Naive B cell (primary cell): ENCODE data around the gene ATF4. TPM values are rescaled to one million over a fixed set of nuclear protein-coding genes. Genes with fewer than 3 reads are reported as not detected.

Experiments
- ATAC-seq, 2 donors: fragments of 150-1000 bp; cut with Tn5 transposase; 2 replicates each; pipeline ENCODE4 v1.10.0; 2021; ENCODE audit warnings: low read depth in 2 of 2, mild to moderate bottlenecking in 2 of 2, moderate library complexity in 2 of 2
- DNase-seq: peaks from one replicate; pipeline ENCODE4 v3.0.0; 2022
- H3K27ac Mint-ChIP-seq, 6 donors: one replicate each; pipeline ENCODE4 v1.8.0; 2020 to 2022; ENCODE audit warnings: mild to moderate bottlenecking in 6 of 6, mixed read lengths in 6 of 6, moderate library complexity in 5 of 6, inconsistent platforms in 2 of 6
- H3K27me3 Mint-ChIP-seq, 3 donors: one replicate each; pipeline ENCODE4 v1.8.0; 2021 to 2022; ENCODE audit warnings: mixed read lengths in 3 of 3, mild to moderate bottlenecking in 1 of 3
- H3K36me3 Mint-ChIP-seq, 2 donors: one replicate each; pipeline ENCODE4 v1.8.0; 2020 to 2022; ENCODE audit warnings: mixed read lengths in 2 of 2, inconsistent platforms in 1 of 2, mild to moderate bottlenecking in 1 of 2
- H3K4me1 Mint-ChIP-seq, 3 donors: one replicate each; pipeline ENCODE4 v1.8.0; 2020 to 2022; ENCODE audit warnings: mixed read lengths in 3 of 3, inconsistent platforms in 1 of 3, mild to moderate bottlenecking in 1 of 3, moderate library complexity in 1 of 3
- H3K4me3 Mint-ChIP-seq, 8 donors: one replicate each; pipeline ENCODE4 v1.8.0; 2020 to 2022; ENCODE audit warnings: mild to moderate bottlenecking in 8 of 8, mixed read lengths in 8 of 8, moderate library complexity in 8 of 8, inconsistent platforms in 2 of 8
- H3K9me3 Mint-ChIP-seq, 7 donors: one replicate each; pipeline ENCODE4 v1.8.0; 2020 to 2022; ENCODE audit warnings: mixed read lengths in 7 of 7, mild to moderate bottlenecking in 5 of 7, inconsistent platforms in 2 of 7, moderate library complexity in 1 of 7
- polyA plus RNA-seq, 6 donors: library from polyadenylated mRNA; unstranded; fragments of 300-500 nt; fragmentation: Illumina TruSeq; gene quantifications; one replicate each; pipeline ENCODE4 v1.2.3, GENCODE V29; 2021; ENCODE audit warnings: low read depth in 6 of 6

Gene ATF4
- polyA plus RNA-seq, 6 donors from 2014 or later = 74.9 to 159 (median 98.9) TPM

DNA sequence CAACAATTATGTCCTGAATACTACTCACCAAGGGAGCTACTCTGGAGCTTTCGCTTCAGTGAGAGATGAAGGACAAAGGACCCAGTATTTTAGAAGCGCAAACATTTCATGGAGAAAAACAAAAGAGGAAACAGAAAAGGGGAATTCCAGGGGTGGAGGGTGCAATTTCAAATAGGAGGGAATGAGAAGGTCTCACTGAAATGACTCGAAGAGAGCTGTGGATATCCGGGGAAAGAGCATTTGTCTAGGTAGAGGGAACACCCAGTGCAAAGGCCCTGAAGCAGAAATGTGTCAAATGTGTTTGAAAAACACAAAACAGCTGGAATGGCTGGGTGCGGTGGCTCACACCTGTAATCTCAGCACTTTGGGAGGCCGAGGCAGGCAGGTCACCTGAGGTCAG lies 9.8 kb downstream of the ATF4 start:
- DNase-seq (no peak), ATAC-seq (no peak)
- H3K36me3 Mint-ChIP-seq = no peaks in the 10 kb centered on the region
- no peaks in the 10 kb centered on the region for H3K9me3 Mint-ChIP-seq
- H3K4me3 Mint-ChIP-seq = peak overlapping the region; percentile 9 to 97 (median 74)
- no peaks in the 10 kb centered on the region for H3K27me3 Mint-ChIP-seq
- H3K4me1 Mint-ChIP-seq = peaks cover 57 to 82% (median 73%) of the 10 kb centered on the region in 3 donors
- H3K27ac Mint-ChIP-seq = peak overlapping the region in 5 of 6 donors; percentile 9 to 95 (median 91)

GRCh38 chr22:39530692-39531331 lies 10.4 kb downstream of the ATF4 start:
- H3K27ac Mint-ChIP-seq = peak overlapping the region in 3 of 6 donors; percentile 26 to 94 (median 50)
- peak overlapping the region; percentile 61 to 98 (median 92) for H3K4me3 Mint-ChIP-seq
- no peak for ATAC-seq
- H3K4me1 Mint-ChIP-seq = peaks cover 52 to 75% (median 66%) of the 10 kb centered on the region in 3 donors
- H3K27me3 Mint-ChIP-seq = no peaks in the 10 kb centered on the region
- peak; percentile 39 for DNase-seq
- H3K36me3 Mint-ChIP-seq = no peaks in the 10 kb centered on the region
- no peaks in the 10 kb centered on the region for H3K9me3 Mint-ChIP-seq

DNA sequence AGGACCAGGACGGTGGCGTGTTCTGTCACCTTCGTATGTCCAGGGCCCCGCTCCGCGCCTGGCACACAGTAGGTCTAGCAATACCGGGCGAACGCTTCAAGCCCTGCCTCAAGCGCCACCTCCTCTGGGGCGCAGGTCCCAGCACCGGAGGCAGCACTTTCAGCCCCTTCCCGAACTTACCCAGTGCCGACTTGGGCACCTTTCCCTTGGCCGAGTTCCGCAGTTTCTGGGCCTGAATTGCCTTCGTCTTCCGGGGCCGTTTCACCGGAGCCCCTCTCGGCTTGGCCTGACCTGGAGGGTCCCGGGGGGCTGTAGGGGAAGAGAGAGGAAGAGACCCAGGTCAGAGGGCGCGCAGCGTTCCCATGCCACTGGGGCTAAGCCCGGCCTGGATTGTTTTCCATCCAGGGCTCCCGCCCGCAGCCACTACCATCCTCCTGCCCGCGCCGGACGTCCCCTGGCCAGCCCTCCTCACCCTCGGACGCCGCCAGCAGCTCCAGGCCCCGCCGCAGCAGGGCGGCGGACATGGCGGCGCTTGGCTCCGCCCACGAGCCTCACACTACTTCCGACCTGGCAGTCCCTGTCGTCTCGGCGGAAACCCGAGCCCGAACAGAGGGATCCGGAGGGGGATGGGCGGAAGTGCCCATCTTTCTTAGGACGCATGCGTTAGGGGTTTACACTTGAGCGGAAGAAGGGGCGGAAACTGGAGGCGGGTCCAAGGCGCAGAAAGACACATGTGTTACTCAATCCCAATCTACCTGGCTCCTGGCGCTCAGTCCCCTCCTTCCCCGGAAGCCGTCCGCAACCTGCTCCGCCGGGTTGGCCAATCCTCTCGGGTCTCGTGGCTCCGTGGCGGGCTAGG lies 12.1 kb downstream of the ATF4 start, which contains the start of gene RPS19BP1:
Gene RPS19BP1 (minus strand): TSS at position 534 of the 859 bp plus-strand sequence. CDS start 10 bp downstream, at position 524.
- H3K27ac Mint-ChIP-seq = peak within 1 kb of the TSS; percentile 94 to 98 (median 97)
- peaks cover 41 to 62% (median 52%) of the 10 kb centered on the region in 3 donors for H3K4me1 Mint-ChIP-seq
- no peaks in the 10 kb centered on the region for H3K27me3 Mint-ChIP-seq
- H3K4me3 Mint-ChIP-seq = peak within 1 kb of the TSS; percentile 92 to 98 (median 96)
- ATAC-seq (peak; percentile 83 to 85), DNase-seq (peak; percentile 99)
- no peaks in the 10 kb centered on the region for H3K36me3 Mint-ChIP-seq
- no peaks in the 10 kb centered on the region for H3K9me3 Mint-ChIP-seq

- peak overlapping the region in 1 of 8 donors; percentile 16 for H3K4me3 Mint-ChIP-seq
- no peaks in the 10 kb centered on the region for H3K9me3 Mint-ChIP-seq
- H3K27ac Mint-ChIP-seq = peak overlapping the region in 2 of 6 donors; percentile 53 to 56
- no peak for DNase-seq
- no peaks in the 10 kb centered on the region for H3K27me3 Mint-ChIP-seq
- no peak for ATAC-seq
- H3K4me1 Mint-ChIP-seq = peaks cover 27 to 45% (median 35%) of the 10 kb centered on the region in 3 donors
- no peaks in the 10 kb centered on the region for H3K36me3 Mint-ChIP-seq
Measured at GRCh38 chr22:39534092-39534506, 13.7 kb downstream of the ATF4 start.

DNA sequence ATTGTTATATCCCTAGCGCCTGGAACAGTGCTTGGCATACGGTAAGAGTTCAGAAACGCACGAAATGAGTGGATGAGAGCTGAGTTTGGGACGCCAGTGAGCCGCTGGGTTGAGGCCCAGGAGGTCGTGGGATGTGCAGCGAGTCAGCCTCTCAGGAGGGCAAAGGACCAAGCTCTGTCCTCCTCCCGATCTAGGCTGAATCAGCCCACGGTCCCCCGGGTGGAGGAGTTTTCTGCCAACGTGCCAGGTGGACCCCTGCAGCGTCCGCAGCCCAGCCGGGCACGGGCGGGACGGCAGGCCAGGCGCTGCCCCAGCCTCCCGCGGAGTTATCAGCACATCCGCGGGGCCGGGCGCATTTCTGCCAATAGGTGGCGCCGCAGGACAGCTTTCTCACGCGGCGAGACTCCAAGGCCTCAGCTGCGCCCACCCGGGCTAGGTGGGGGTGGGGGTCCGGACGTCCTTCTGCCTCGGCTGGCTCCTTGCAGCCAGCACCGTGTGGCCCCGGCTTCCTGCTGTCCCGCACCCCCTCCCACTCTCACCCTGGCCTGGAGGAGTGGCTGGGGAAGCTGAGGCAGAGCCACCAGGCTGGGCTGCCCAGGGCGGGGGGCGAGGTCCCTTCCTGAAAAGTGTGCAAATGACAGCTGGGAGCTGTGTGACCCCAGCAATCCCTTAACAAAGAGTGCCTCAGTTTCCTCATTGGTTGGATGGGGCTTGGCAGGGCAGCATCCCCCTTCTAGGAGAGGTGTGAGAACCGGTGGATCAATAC lies 14.4 kb downstream of the ATF4 start:
- Mint-ChIP-seq H3K9me3 (no peaks in the 10 kb centered on the region), H3K4me3 (peak overlapping the region in 1 of 8 donors; percentile 16), H3K36me3 (no peaks in the 10 kb centered on the region), H3K4me1 (peaks cover 24 to 38% (median 29%) of the 10 kb centered on the region in 3 donors), H3K27me3 (no peaks in the 10 kb centered on the region), H3K27ac (peak overlapping the region in 1 of 6 donors; percentile 53)
- ATAC-seq (peak; percentile 15 to 20), DNase-seq (peak; percentile 74)

- Mint-ChIP-seq H3K9me3 (no peaks in the 10 kb centered on the region), H3K36me3 (no peaks in the 10 kb centered on the region), H3K27ac (peak overlapping the region in 1 of 6 donors; percentile 33)
Measured at GRCh38 chr22:39535357-39535725, 15.0 kb downstream of the ATF4 start.

DNA sequence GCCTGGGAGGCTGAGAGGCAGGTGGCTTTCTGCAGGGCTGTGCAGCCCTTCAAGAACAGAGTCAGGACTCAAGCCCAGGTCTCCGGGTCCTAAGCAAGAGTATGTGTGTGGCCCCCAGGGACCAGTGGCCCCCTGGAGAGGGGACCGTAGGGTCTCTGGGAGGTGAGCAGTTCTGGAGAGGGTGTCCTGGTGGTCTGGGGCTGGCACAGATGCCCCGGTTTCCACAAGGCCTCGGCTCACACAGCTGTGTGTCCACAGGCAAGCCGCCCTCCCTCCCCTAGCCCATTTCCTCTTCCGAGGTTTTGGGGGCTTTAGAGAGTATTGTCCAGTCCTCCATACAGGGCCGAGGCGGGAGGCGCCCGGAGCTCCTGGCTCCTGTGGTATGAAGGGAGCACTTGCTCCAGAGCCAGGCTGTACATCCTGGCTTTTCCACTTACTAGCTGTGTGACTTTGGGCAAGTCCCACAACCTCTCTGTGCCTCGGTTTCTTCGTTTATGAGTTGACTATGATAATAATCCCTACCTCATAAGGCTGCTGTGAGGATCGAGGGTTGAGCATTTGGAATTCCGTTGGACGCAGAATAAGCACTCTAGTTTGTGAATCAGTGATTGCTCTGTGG lies 15.6 kb downstream of the ATF4 start:
- no peak overlapping the region for H3K27ac Mint-ChIP-seq
- no peak overlapping the region for H3K4me3 Mint-ChIP-seq
- H3K27me3 Mint-ChIP-seq = peaks cover 0 to 6% (median 6%) of the 10 kb centered on the region in 3 donors
- ATAC-seq (no peak), DNase-seq (no peak)
- H3K4me1 Mint-ChIP-seq = peaks cover 15 to 27% (median 17%) of the 10 kb centered on the region in 3 donors
- H3K9me3 Mint-ChIP-seq = no peaks in the 10 kb centered on the region
- H3K36me3 Mint-ChIP-seq = no peaks in the 10 kb centered on the region

More at GRCh38 chr22:39535357-39535725, 15.0 kb downstream of the ATF4 start:
- Mint-ChIP-seq H3K4me3 (no peak overlapping the region), H3K27me3 (peaks cover 0 to 3% (median 3%) of the 10 kb centered on the region in 3 donors), H3K4me1 (peaks cover 19 to 33% (median 23%) of the 10 kb centered on the region in 3 donors)
- DNase-seq (no peak), ATAC-seq (no peak)

DNA sequence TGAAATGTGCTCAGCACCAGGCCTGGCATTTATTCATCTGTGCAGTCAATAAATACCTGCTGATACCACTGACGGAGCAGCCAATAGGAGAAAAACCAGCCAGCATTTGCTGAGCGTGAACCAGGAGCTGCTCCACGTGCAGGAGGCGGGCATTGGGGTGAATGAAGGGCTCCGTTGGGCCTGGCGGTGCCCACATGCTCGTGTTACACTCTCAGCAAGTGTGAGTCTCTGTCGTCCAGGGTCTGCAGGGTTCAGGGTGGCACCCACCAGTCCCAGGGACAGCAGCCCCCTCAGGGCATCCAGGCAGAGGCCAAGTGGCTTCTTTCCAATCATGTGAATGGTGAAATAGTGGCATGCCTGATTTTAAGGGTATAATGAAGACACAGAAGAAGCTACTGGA lies 16.3 kb downstream of the ATF4 start:
- Mint-ChIP-seq H3K4me1 (peaks cover 8 to 19% (median 9%) of the 10 kb centered on the region in 3 donors), H3K36me3 (no peaks in the 10 kb centered on the region), H3K4me3 (no peak overlapping the region), H3K9me3 (no peaks in the 10 kb centered on the region), H3K27me3 (peaks cover 0 to 6% (median 6%) of the 10 kb centered on the region in 3 donors), H3K27ac (no peak overlapping the region)
- DNase-seq (no peak), ATAC-seq (no peak)

- Mint-ChIP-seq H3K4me1 (peaks cover 2 to 8% (median 4%) of the 10 kb centered on the region in 3 donors), H3K27ac (no peak overlapping the region), H3K27me3 (peaks cover 0 to 16% (median 9%) of the 10 kb centered on the region in 3 donors), H3K36me3 (no peaks in the 10 kb centered on the region), H3K4me3 (no peak overlapping the region), H3K9me3 (no peaks in the 10 kb centered on the region)
- DNase-seq (no peak), ATAC-seq (no peak)
Measured at GRCh38 chr22:39537975-39538374, 17.6 kb downstream of the ATF4 start.

DNA sequence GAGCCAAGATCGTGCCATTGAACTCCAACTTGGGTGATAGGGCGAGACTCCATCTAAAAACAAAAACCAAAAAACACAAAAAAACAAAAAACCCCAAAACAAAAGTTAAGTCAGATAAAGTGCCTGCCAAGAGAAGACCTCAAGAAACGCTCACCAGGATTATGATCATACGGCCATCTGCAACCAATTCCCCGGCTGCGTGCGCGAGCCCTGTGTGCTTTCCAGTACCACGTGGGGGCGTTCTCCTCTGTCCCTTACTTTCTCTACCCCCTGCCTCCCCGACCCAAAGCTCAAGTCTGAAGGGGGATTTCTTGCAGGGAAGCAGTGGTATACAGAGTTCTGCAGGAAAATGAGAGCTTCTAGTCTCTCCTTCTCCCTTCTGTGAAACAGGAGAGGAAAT lies 22.7 kb downstream of the ATF4 start:
- Mint-ChIP-seq H3K4me3 (no peak overlapping the region), H3K27me3 (peaks cover 34 to 58% (median 52%) of the 10 kb centered on the region in 3 donors), H3K36me3 (peaks cover 0 to 8% of the 10 kb centered on the region in 2 donors), H3K4me1 (peaks cover 13 to 20% (median 18%) of the 10 kb centered on the region in 3 donors), H3K9me3 (peaks cover 0 to 4% (median 0%) of the 10 kb centered on the region in 7 donors), H3K27ac (peak overlapping the region in 1 of 6 donors; percentile 60)
- DNase-seq = no peak
- peak; percentile 60 to 76 for ATAC-seq

GRCh38 chr22:39545386-39546365 lies 25.3 kb downstream of the ATF4 start:
- peak in 1 of 2 donors; percentile 55 for ATAC-seq
- Mint-ChIP-seq H3K36me3 (peaks cover 0 to 8% of the 10 kb centered on the region in 2 donors), H3K27me3 (peaks cover 44 to 60% (median 57%) of the 10 kb centered on the region in 3 donors), H3K4me3 (no peak overlapping the region), H3K9me3 (peaks cover 0 to 4% (median 0%) of the 10 kb centered on the region in 7 donors), H3K4me1 (peaks cover 13 to 20% (median 18%) of the 10 kb centered on the region in 3 donors), H3K27ac (peak overlapping the region in 2 of 6 donors; percentile 13 to 85)
- DNase-seq = no peak
